Fibroblast of peridontal ligament (primary cell): Measurements from ENCODE around the gene MRPL14.

Experiments
- DNase-seq: peaks from one replicate; pipeline ENCODE4 v3.0.0-alpha.2; 2010; ENCODE audit errors: extremely low read depth

MRPL14 gene

GRCh38 chr6:44127186-44128019 is at the start of gene MRPL14, which contains the start of gene TMEM63B:
Gene MRPL14 (minus strand): TSS chr6:44127452. CDS start chr6:44116611, 10,841 bp downstream.
Gene TMEM63B (plus strand): TSS chr6:44127554. CDS start chr6:44134585, 7,031 bp downstream.
- peak; percentile 83 for DNase-seq

- no peak for DNase-seq
Measured at GRCh38 chr6:44176130-44176761, 49.0 kb upstream of the MRPL14 start.

DNA sequence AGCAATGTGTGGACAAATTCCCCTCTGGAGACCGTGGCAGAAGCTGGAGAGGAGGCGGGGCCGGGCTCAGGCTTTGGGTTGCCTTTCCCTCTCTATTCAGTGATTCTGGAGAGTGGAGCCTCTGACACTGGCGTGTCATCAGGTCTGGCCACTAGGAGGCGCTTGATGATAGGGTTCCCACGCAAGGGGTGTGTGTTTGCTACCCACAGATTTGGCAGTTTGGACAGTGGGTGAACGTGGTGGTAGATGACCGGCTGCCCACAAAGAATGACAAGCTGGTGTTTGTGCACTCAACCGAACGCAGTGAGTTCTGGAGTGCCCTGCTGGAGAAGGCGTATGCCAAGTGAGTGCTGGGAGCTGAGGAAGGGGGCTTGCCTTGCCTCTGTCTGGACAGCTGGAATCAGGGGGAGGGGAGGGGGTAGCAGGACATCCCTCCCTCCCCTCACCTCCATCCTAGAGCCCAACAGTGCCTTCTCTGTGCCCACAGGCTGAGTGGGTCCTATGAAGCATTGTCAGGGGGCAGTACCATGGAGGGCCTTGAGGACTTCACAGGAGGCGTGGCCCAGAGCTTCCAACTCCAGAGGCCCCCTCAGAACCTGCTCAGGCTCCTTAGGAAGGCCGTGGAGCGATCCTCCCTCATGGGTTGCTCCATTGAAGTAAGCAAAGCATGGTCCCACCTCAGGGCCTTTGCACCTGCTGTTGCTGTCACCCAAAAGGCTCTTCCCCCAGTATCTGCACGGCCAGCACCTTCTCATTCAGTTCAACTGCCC is 45.7 kb upstream of the MRPL14 start:
- DNase-seq = peak; percentile 79

GRCh38 chr6:44171899-44172546 is 44.8 kb upstream of the MRPL14 start:
- DNase-seq = no peak

DNA sequence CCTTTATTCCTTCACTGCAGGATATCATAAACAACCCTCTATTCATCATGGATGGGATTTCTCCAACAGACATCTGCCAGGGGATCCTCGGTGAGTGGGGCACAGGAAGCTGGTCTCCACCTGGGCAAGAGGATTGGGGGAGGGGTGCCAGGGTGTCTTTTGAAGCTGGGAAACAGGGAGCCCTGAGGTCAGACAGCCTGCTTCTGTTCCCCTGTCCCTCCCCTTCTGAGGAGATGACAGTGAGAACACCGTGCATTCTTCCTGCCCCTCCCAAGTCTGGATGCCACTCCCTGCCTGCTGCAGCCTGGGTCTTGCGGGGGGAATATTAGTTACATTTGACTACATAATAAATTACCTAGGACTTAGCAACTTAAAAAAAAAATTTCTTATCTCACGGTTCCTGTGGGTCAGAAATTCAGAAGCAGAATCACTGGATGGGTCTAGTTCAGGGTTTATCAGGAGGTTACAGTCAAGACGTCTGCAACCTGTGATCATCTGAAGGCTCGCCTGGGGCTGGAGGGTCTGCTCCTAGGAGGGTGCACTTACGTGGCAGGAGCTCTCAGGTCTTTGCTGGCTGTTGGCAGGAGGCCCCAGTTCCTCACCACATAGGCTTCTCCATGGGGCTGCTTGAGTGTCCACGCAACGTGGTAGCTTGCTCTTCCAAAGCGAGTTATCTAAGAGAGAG is 42.8 kb upstream of the MRPL14 start:
- no peak for DNase-seq

GRCh38 chr6:44169154-44169553 is 41.9 kb upstream of the MRPL14 start:
- DNase-seq = no peak

GRCh38 chr6:44167567-44167966 is 40.3 kb upstream of the MRPL14 start:
- DNase-seq = no peak

GRCh38 chr6:44166591-44167184 is 39.4 kb upstream of the MRPL14 start:
- DNase-seq = no peak

DNA sequence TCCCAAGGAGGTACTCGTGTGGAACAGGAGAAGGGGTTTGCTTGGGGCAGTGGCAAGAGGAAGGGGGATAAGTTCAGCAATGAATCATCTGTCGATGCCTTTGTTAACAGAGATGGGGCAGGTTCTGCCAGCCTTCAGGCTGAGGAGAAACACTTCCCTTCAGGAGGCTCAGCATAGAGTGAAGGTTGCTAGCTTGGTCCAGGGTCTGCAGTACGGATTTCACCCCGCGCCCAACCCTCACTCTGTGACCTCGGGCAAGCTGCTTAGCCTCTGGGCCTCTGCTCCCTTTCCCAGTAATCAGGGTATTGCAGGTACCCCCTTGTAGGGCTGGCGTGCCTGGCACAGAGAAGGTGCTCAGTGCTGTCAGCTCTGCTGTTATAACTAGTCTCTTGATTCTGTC is 38.9 kb upstream of the MRPL14 start:
- DNase-seq = no peak

DNA sequence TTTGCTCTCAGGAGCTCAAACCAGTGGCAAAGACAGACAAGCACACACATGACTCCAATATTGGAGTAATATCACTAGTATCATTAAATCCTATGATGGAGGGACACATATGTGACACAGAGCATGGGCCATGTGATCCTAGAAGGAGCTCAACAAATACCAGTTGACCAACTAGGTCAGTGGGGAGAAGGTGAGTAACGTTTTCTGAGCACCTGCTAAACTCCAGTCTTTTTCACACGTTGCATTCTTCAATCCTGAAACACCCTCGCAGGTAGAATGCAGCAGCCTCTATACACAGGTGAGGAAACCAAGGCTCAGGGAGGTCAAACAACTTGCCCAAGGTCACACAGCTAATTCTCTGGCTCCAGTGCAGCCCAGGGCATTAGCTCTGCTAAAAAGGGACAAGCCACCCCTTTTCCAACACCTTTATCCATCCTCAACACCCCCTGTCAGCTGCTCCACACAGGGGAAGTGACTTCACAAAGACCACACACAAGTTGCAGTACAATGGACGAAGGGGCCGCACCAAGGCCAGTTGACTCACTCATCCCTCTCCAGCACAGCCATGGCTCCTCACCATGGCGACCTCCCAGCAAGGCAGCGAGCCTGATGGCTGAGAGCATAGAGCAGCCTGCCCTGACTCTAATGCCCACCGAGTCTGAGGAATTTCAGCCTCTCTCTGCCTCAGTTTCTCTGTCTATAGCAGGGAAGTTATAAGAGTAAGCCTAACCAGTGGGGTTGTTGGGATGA is 35.8 kb upstream of the MRPL14 start:
- DNase-seq = no peak

DNA sequence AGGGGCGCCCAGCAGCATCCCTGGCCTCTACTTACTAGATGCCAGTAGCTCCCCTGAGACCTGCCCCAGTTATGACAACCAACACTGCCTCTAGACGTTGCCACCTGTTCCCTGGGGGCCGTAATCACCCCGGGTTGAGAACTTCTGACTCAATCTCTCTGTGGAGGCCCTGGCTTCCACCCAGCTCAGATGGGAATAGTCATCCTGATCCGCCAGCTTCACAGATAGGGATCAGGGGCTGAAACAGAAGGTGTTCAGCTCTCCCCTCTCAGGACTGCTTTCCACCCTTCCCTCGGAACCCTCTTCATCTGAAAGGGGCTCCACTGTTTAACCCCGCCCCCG is 34.7 kb upstream of the MRPL14 start:
- peak; percentile 22 for DNase-seq

DNA sequence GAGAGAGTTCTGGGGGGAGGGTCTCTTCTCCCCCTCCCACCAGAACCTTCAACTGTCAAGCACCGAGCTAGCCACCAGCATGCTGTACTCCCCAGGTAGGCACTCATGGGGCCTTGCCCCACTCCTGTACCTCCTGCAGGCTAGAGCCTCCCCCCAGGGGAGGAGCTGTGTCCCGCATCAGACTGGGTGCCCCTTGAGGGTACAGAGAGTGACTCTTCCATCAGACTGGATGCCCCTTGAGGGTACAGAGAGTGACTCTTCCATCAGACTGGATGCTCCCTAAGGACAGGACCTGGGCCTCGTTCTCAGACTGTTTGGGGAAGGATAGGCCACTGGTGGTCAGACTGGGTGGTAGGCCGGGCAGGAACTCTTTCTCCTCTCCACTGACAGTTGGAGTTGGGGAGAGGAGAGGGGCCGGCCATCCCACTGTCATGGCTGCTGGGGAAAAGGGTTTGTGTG is 31.5 kb upstream of the MRPL14 start, which contains the start of gene CAPN11:
Gene CAPN11, plus strand, starts transcription at position 51 of the 459 bp plus-strand sequence. Its CDS starts 29 bp downstream, at position 80.
- DNase-seq = no peak

DNA sequence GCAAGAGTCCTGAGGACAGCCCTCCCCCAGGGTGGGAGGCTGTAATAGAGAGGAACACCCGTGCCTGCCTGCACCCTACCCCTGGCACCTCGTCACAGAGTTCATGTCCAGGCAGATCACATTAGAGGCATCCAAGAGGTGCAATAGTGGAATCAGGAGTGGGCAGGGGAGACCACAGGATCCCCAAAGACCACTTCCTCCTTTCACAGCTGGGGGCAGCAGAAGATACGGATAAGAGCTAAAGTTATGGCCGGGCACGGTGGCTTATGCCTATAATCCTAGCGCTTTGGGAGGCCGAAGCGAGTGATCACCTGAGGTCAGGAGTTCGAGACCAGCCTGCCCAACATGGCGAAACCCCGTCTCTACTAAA is 29.9 kb upstream of the MRPL14 start:
- DNase-seq = no peak

- DNase-seq = no peak
Measured at GRCh38 chr6:44156494-44157151, 29.4 kb upstream of the MRPL14 start.

DNA sequence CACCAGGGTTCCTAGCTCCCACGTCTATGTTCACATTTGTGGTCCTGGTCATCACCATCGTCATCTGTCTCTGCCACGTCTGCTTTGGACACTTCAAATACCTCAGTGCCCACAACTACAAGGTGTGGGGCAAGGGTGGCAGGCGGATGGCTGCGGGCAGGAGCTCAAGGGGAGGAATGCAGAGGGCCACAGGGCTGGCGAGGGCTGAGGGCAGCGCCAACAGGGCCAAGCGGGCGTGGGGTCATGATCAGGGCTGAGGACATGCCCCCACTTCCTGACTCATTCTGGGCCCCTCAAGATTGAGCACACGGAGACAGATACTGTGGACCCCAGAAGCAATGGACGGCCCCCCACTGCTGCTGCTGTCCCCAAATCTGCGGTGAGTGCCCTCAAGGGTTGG is 26.8 kb upstream of the MRPL14 start:
- no peak for DNase-seq

DNA sequence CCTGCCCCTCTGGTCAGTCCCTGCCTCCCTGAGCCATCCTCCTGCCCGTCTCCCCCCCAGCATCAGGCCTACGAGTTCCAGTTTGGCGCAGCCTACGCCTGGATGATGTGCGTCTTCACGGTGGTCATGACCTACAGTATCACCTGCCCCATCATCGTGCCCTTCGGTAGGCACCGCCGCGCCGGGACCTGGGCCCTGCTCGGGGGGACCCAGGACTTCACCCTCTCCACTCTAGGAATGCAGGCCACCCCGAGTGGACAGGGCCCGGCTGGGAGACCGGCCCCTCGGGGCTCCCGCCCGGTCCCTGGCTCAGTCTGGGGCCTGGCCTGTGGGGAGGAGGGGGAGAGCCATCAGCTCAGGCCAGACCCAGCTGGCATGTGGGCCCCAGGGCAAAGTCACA is 25.3 kb upstream of the MRPL14 start:
- no peak for DNase-seq

DNA sequence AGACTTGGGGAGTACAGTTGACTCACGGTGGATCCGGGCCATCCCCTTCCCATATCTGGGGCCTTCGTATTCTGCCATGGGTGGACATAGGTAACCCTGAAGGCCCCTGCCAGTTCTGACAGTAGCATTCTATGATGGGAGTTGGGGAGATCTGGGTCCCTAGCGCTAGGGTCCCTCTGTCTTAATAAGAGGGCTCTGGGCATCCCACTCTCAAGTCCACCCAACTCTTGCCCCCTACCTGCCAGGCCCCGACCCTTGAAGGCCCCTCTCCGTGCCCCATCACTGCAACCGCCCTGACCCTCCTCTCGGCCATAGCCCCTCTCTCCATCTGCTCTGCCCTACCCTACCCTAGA is 24.8 kb upstream of the MRPL14 start:
- no peak for DNase-seq

DNA sequence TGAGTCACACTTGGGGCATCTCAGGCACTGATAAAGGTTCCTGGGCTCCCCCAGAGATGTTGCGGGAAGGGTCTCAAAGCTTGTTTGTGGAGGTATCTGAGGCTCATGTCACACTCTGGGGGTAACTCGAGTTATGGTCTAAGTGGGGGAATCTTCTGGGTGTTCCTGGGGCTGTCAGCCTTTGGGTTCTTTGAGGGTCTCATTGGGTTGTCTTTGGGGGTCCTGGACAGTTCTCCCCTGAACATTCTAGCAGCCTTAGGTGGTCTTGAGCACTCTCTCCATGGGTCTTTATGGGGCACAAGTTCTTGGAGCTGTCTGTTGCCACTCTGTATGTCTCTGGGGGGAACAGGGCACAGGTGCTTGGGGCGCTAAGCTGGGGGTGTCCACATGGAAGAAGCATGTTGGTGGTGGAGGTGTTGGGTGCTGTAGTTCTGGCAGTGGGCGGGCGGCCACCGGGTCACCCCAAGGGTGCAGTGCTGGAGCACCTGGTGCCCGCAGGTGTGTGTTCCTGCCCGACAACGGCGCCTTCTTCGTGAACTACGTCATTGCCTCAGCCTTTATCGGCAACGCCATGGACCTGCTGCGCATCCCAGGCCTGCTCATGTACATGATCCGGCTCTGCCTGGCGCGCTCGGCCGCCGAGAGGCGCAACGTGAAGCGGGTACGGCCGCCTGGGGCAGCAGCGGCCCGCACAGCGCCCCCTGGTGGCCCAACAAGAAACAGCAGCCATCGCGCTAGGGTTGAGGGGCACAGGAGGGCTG is 24.3 kb upstream of the MRPL14 start:
- DNase-seq = peak; percentile 49
